ENCODE data around the gene ZNF407. TPM values are rescaled to one million over a fixed set of nuclear protein-coding genes. Genes with fewer than 3 reads are reported as not detected.
A peak's percentile ranks its signal among the peaks of the same experiment; 100 is the strongest.

ZNF407 gene
- total RNA-seq, 1 donor: 10.0 TPM

DNA sequence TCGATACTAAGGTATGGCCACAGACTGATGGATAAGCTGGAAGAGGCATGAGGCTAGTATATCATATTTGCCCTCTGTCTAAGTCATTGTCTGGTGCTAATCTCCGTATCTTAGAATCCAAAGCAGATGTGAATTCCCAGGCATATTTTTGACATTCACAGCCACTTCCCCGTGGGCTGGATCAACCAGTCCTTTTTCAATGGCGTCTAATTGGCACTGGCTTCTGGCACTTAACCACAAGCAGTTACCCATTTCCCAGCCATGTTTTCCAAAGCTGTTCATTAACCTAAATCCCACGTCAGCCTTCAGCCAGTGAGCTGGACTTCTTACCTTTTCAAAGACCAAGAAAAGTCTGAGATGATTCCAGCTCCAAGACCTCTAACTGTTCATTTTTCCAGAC lies 20.7 kb upstream of the ZNF407 start:
- no peak for DNase-seq (ENCODE audit: low read depth in 2 of 3, low spot score in 2 of 3)

DNA sequence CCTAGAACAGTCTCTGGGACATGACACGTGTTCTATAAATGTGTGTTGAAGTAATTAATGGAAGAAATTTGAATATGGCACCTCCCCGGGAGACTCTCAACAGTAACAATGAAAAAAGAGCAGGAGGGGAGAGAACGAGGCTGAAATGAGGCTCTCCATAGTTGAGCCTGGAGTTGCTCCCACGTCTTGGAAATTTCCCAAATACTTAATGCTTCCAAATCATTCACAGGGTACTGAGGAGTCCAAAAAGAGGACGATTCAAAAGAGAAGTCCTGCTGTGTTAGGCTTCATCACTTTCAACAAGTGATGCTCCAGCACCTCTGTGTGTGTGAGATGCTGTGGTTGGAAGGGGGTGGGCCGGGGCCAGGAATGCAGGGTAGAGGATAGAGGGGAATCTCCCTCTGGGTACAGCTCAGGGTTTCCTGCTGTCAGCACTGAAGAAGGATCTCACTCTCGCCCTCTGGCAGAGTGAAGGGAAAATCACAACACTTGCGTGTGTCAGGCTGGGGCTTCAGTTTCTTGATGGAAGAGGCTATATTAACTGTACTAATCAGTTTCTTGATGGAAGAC lies 18.1 kb upstream of the ZNF407 start:
- DNase-seq (ENCODE audit: low read depth in 2 of 3, low spot score in 2 of 3): no peak

DNA sequence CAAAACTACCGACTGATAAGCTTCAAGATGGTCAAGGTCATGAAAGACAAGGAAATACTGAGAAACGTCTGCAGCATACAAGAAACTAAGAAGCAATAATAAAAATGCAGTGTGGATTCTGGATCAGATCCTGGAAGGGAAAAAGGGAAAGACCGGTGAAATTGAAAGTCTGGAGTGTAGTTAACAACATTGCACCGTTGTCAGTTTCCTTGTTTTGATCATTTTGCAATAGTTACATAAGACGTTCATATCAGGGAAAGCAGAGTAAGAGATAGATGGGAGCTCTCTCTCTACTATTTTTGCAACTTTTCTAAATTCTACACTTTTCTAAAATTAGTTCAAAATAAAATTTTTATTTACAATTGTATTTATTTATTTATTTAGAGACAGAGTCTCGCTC lies 15.0 kb upstream of the ZNF407 start:
- DNase-seq (ENCODE audit: low read depth in 2 of 3, low spot score in 2 of 3): no peak

DNA sequence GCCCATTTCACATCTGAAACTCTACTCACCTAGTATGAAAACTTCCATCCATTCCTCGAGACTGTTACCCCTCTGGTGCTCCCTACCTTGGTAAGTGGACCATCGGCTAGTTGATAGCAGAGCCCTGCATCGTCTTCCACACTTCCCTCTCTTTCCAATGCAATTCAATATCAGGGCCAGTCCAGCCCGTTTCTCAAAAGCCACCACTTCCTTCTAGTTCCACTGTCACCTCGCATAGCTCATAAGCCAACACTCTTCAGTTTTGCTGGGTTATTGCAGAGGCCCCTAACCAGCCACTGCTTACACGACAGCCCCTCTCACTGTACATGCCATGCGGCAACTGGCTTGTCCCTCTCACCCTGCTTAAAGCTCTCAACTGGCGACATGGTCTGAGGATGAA lies 10.2 kb upstream of the ZNF407 start:
- no peak for DNase-seq (ENCODE audit: low read depth in 2 of 3, low spot score in 2 of 3)

DNA sequence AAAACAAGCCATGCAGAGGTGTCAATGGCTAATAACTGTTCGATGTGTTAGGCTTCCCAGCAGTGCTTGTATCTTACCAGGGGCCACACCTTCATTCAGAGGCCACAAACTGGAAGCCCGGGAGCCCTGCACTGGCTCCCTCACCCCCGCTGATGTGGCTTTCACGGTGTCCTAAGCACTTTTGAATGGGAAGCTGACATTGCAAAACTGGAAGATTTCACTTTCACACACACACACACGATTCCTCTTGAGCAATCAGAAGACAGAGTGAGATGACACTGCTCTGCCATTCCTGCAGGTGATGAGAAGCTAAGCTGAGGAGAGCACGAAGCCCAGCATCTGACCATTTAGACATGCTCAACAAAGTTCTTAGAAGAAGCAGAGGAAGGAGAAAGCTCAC lies 8.6 kb upstream of the ZNF407 start:
- DNase-seq (ENCODE audit: low read depth in 2 of 3, low spot score in 2 of 3): no peak

DNA sequence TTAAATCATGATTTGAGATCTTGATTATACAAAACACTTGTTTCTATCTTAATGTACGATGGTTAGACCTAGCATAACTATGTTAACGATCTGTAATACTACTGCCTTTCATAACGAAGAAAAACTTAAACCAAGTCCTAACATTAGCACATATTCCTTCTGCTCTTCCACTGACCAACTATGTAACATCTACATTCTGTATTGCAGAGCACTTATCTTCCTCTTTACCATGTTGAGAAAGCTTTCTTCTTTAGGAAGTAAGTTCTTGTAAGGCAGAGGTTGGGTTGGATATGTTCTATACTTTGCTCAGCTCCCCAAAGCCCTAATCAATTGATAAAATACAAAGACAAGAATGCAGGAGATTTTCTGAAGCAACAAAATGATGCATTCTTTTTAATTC lies 7.9 kb upstream of the ZNF407 start:
- no peak for DNase-seq (ENCODE audit: low read depth in 2 of 3, low spot score in 2 of 3)

DNA sequence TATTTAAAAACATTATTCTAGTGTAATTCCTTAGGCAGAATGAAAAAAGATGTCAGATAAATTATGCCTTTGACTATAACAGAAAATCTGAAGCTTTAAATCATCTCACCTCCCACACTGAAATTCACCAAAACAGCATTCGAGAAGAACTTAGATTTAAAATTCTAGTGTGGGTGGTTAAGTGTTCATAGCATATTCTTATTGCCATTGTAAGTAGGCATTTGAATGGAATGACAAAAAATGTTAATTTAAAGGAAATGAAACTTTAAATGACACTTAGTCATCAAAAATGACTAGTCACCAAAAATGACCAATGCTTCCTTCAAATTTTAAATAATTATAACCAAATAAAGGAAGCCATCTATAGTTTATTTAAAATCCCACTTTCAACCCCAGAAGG lies 7.0 kb upstream of the ZNF407 start:
- no peak for DNase-seq (ENCODE audit: low read depth in 2 of 3, low spot score in 2 of 3)

DNA sequence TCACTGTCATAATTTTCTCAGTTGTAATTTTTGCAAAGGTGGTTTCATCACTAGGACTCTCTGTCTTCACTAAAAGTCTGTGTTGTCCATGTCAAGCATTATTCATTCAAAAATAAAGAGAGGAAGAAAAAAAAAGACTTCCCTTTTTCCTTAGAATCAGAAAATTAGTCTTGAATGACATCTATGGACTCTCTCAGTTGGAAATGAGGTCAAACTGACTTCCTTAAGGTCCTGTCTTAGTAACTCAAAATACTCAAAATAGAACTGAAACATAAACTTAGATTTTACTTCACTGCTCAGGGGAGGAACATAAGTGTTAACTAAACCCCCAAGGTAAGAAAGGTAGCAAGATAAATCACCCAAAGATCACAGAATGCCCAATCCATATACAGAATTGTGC lies 2.2 kb upstream of the ZNF407 start:
- DNase-seq (ENCODE audit: low read depth in 2 of 3, low spot score in 2 of 3): no peak

DNA sequence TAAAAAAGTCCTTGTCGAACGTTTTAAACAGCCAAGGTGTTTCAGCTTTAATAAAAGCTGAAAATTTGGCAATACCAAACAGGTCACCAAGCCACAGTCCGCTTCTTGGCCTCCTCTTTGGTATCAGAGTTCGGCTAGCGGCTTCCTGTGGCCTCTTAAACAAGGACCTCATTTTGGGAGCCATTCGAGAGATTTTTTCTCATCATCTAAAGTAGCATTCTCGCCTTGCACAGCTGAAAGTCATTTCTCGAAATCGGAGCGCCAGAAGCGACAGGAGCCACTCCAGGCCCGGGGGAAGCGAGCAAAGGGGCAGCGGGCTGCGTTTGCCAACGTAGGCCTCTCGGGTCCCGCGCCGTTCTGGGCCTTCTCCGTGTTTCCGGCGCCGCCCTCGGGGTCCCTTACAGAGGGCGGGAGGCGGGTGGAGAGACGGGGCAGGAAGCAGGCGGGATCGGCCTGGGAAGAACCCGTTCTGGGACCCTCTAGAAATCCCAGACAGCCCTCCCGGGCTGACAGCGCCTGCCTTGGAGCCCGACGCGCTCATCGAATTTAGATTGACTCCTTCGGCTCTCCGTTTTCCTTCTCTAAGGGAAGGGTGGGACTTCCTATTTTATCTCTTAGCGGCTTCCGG lies 522 bp upstream of the ZNF407 start:
- no peak for DNase-seq (ENCODE audit: low read depth in 2 of 3, low spot score in 2 of 3)

DNA sequence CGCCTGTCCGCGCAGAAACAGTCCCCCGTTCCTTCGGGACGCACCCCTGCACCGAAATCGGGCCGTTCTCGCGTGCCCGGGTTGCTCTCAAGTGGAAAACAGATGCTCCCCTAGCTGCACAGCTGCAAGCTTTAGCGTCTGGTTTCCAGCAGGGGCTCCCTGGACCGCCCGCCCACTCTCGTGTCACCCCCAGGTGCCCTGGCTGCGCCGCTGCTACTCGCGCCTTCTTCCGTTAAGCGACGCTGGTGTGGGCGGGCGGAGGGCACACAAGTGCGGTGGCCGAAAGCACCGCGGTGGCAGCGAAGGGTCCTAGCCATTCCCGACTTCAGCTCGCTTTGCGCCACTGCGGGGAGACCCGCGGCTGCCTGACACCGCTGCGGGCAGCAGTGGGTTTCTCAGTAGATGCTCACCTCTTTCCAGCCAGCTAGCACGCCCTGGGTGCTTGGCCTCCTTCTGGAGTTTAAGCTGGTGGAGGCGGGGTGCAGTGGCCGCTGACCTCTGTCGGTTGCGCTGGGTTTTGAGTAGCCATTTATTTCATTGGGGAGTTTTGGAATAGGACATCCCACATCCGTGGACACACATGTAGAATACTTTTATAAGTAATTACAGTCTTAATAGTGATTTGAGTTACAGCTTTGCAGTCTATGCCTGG lies 806 bp downstream of the ZNF407 start:
- DNase-seq (ENCODE audit: low read depth in 2 of 3, low spot score in 2 of 3): peak in 2 of 3 donors; percentile 77 to 85

DNA sequence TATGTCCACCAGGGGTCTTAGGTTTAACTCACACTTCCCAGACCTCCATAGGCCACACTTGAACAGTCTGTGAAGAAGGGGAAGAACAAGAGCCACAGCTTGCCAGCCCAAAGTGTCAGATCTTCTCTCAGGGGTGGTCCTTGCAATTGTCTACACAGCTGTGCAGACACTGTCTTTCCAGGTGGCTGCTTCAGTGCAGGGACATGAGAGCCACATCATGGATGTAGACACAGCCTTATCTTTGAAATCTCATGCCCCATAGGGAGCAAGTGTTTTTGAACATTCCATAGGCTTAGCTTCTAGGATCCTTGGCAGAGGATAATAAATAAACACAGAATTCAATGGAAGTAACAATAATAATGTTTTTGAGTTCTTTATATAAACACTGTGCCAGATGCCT lies 6.7 kb downstream of the ZNF407 start:
- no peak for DNase-seq (ENCODE audit: low read depth in 2 of 3, low spot score in 2 of 3)

DNA sequence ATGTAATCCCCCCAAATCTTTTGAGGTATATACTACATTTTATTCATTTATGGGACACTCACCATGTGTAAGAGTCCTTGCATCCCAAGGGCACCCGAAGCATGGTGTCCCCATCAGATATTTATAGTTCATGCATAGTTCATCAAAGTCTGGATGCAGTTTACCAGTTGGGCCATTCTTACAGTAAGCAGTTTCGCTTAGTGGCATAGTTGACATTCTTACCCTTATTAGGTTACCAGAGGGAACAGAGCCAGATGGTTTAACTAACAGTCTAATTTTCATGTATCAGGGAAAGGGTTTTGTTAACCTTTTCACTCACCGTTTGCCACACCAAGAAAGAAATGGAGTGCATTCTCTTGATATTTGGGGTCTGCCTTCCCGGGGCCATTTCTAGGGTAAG lies 7.1 kb downstream of the ZNF407 start:
- DNase-seq (ENCODE audit: low read depth in 2 of 3, low spot score in 2 of 3): no peak

DNA sequence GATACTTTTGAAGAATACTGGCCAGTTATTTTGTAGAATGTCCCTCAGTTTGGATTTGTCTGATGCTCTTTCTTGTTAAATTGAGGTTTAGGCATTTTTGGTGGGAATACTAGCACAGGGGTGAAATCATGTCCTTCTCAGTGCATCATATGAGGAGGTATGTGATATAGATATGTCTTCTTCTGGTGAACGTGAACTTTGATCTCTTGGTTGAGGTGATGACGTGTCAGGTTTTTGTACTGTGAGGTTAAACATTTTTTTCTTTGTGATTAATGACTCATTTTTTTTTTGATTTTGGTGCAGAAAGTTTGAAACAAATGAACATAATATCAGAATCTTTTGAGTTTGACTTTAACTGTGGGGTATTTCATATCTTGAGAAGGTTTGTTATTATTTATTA lies 11.0 kb downstream of the ZNF407 start:
- no peak for DNase-seq (ENCODE audit: low read depth in 2 of 3, low spot score in 2 of 3)

DNA sequence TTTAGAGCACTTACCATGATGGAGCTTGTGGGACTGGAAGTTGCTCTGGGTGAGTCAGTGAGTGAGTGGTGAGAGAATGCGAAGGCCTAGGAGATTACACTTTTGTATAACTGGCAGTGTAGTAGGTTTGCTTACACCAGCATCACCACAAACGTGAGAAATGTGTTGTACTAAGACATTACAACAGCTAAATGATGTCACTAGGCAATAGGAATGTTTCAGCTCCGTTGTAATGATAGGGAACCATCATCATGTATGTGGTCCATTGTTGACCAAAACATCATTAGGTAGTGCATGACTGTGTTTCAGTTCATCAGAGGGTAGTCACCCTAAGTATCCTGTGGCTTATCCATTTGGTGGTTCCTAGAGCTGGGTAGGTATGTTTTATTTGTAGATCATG lies 11.9 kb downstream of the ZNF407 start:
- DNase-seq (ENCODE audit: low read depth in 2 of 3, low spot score in 2 of 3): no peak

DNA sequence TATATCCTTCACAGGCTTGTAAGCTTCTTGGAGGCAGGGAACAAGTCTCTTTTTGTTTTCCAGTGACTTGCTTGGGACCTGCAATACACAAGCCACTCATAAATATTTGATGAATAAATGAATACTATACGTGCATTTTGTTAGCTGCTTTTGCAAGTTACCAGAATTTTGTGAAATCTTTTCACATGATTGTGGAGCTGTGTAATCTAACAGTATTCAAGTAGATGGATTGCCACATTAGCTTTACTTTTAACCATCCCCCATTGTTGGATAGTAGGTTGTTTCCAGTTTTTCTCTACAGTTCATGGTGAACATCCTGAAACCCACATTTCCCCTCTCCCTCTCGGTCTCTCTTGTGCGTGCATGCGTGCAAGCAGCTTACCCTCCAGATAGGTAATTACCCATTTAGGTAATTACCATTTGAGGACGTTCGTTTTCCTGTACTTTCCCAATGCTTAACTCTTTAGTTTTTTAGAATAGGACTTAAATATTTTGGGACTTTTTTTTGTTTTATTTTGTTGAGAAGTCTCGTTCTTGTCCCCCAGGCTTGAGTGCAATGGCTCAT lies 12.5 kb downstream of the ZNF407 start:
- no peak for DNase-seq (ENCODE audit: low read depth in 2 of 3, low spot score in 2 of 3)

DNA sequence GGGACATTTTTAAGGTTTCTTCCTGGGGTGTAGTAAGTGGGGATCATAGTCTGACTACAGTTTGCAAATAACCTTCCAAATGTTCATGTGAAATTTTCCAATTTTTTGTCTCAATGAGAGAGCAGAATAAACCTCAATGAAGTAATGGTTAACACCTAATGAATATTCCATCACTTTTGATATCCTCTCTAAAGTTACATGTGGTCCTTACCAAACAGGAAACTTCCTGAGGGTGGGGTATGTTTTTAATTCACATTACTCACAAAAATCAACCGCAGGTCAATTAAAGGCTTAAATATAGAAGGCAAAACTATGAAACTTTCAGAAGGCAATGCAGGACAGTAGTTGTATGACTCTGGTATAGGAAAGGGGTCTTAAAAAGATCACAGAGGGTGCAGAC lies 13.2 kb downstream of the ZNF407 start:
- DNase-seq (ENCODE audit: low read depth in 2 of 3, low spot score in 2 of 3): no peak

DNA sequence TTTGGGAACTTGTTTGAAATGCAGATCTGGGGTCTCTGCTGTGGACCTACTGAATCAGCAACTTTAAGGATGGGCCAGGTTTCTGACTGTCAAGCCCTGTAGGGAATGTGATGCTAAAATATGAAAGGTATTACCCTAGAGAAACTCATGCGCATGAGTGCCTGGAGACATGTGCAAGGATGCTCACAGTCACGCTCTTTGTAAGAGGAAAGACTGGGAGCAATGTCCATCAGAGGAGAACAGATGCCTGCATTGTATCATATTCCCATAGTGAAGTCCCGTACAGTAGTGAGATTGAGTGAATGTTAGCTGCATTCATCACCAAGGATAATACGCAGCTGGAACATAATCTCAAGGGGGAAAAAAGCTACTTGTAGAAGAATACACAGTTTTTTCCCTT lies 14.1 kb downstream of the ZNF407 start:
- no peak for DNase-seq (ENCODE audit: low read depth in 2 of 3, low spot score in 2 of 3)

DNA sequence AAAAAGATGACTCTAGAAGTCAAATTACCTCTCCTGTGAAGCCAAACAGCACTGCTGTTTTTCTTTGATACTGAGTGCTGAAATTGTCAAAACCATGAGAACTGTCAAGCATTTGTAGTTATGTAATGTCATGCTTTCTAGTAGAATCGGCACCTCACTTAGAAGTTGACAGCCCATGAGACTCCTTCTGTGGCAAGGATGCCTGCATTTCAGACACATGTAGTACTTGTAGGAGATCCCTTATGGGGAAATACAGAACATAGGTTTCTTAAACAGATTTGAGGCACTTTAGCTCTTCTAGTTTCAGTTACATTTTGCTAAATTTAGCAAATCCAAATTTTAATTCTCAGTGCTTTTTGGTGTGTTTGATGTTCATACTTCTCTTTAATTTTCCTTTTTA lies 15.7 kb downstream of the ZNF407 start:
- DNase-seq (ENCODE audit: low read depth in 2 of 3, low spot score in 2 of 3): no peak

DNA sequence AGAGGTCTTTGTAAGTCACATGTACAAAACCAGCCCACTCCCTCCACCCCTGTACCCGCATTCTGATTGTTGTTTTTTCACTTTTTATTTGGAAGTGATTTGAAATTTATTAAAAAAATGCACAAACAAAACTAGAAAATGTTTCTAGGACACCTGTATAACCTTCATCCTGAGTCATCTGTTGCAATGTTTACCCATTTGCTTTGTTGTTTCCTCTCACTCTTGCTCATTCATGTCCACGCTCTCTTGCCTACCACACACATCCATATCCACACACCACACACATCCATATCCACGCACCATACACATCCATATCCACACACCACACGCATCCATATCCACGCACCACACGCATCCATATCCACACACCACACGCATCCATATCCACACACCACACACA lies 18.8 kb downstream of the ZNF407 start:
- no peak for DNase-seq (ENCODE audit: low read depth in 2 of 3, low spot score in 2 of 3)

DNA sequence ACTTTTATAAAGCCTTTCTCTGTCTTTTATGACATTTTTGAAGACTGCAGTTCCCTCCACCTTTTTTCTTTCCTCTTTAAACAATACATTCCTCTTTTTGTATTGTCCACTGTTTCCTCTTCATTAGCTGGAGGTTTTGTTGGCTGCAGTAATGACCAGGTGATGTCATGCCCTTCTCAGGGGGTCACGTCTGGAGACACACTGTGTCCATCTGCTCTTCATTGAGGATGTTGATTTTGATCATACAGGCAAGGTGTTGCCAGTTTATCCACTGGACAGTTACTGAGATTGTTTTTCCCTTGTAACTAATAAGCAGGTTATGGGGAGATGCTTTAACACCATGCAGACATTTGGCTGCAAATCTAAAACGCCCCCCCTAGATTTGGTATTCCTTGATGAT lies 19.8 kb downstream of the ZNF407 start:
- no peak for DNase-seq (ENCODE audit: low read depth in 2 of 3, low spot score in 2 of 3)

DNA sequence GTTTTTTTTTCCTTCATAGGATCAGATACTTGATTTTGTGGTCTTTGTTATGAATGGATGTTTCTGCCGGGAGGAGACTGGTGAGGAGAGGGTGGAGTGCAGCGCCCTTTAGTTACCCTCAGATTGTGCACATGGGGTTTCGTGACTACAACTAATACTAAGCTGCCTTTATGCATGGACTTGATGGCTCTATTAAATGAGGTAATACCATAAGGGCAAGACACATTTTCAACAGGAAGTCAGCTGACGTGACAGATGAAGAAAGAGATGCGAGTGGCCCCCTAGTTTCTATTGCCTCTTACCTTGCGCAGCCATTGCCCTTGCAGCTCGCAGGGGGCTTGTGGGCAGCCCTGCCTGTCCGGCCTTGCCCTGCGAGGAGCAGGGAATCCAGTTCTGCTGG lies 24.4 kb downstream of the ZNF407 start:
- DNase-seq (ENCODE audit: low read depth in 2 of 3, low spot score in 2 of 3): no peak

Data from hematopoietic multipotent progenitor cell (in vitro differentiated cells).